GM18909 (cell line): ENCODE results near the gene CYP19A1.

ENCODE experiments used
- ATAC-seq: cut with Tn5 transposase; IDR thresholded peaks from one replicate; pipeline ENCODE4 v1.9.1; 2021; ENCODE audit warnings: mild to moderate bottlenecking; ENCODE audit not compliant: unreplicated experiment, poor library complexity

The CYP19A1 gene

GRCh38 chr15:51227940-51228732, 110.3 kb downstream of the CYP19A1 start:
- ATAC-seq = peak; percentile 94

- no peak for ATAC-seq
Measured at GRCh38 chr15:51226576-51227210, 111.7 kb downstream of the CYP19A1 start.

- ATAC-seq = no peak
Measured at GRCh38 chr15:51224428-51224827, 114.0 kb downstream of the CYP19A1 start.

- no peak for ATAC-seq
Measured at GRCh38 chr15:51223771-51224229, 114.6 kb downstream of the CYP19A1 start.

GRCh38 chr15:51218299-51218938, 120.0 kb downstream of the CYP19A1 start:
- no peak for ATAC-seq

GRCh38 chr15:51212909-51213308, 125.5 kb downstream of the CYP19A1 start:
- no peak for ATAC-seq

- ATAC-seq = no peak
Measured at GRCh38 chr15:51212239-51212638, 126.2 kb downstream of the CYP19A1 start.

GRCh38 chr15:51205050-51205975, 133.1 kb downstream of the CYP19A1 start:
- no peak for ATAC-seq

- ATAC-seq = no peak
Measured at GRCh38 chr15:51203797-51204196, 134.6 kb downstream of the CYP19A1 start.

- no peak for ATAC-seq
Measured at GRCh38 chr15:51202783-51203182, 135.6 kb downstream of the CYP19A1 start.

GRCh38 chr15:51201581-51201980, 136.8 kb downstream of the CYP19A1 start:
- no peak for ATAC-seq

- no peak for ATAC-seq
Measured at GRCh38 chr15:51200792-51201191, 137.6 kb downstream of the CYP19A1 start.

- no peak for ATAC-seq
Measured at GRCh38 chr15:51199541-51199940, 138.9 kb downstream of the CYP19A1 start.

GRCh38 chr15:51198701-51199232, 139.6 kb downstream of the CYP19A1 start:
- ATAC-seq = no peak

- ATAC-seq = no peak
Measured at GRCh38 chr15:51195459-51195858, 142.9 kb downstream of the CYP19A1 start.

- no peak for ATAC-seq
Measured at GRCh38 chr15:51193979-51194378, 144.4 kb downstream of the CYP19A1 start.

- no peak for ATAC-seq
Measured at GRCh38 chr15:51193526-51193925, 144.9 kb downstream of the CYP19A1 start.

GRCh38 chr15:51192521-51193280, 145.7 kb downstream of the CYP19A1 start:
- ATAC-seq = no peak

- no peak for ATAC-seq
Measured at GRCh38 chr15:51191766-51192165, 146.6 kb downstream of the CYP19A1 start.
